ENCODE data around the gene DACH1.

DNA sequence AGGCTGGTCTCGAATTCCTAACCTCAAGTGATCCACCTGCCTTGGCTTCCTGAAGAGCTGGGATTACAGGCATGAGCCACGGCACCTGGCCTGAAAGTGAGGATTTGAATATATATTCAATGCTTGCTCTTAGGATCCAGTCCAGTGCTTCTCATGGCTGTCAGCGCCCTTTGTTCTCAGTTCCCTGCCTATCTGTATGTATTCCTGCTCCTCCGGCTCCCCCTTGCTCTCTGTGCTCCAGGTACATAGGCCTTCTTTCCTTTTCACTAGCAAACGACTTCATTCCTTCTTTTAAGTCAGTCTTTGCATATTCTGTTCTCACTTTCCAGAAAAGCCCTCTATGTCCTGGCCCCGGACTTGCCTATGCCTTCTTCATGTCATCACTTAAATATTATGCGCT is 232.8 kb downstream of the DACH1 start:
- no peak for TF ChIP-seq CTCF (IDR thresholded peaks at IDR 0.05 in 4 of 5, conservative IDR thresholded peaks at IDR 0.05 in 1 of 5)
- TF ChIP-seq POLR2A (IDR thresholded peaks at IDR 0.05): no peak
